Esophagus squamous epithelium (tissue), 5 donors: ENCODE results near the gene NPDC1. TPM values are rescaled to one million over a fixed set of nuclear protein-coding genes. Genes with fewer than 3 reads are reported as not detected.

Experiments used
- DNase-seq: peaks from one replicate; lab custom pipeline; 2025; lab: John Stamatoyannopoulos, UW
- H3K27ac ChIP-seq, 4 donors: fragments of 200-600 bp; sonication (generic); one replicate each; pipeline ENCODE4 v1.5.1; 2016 to 2019; ENCODE audit warnings: mild to moderate bottlenecking in 1 of 4
- H3K27me3 ChIP-seq, 4 donors: fragments of 200-600 bp; sonication (generic); 1 replicate in 3 of 4; 2 replicates in 1 of 4; pipeline versions ENCODE4 v1.5.1 to v1.6.0; 2017 to 2021; ENCODE audit warnings: antibody characterized with exemption in 1 of 4
- H3K36me3 ChIP-seq, 3 donors: fragments of 200-600 bp; sonication (generic); one replicate each; pipeline ENCODE4 v1.5.1; 2016 to 2019
- H3K4me1 ChIP-seq, 3 donors: fragments of 200-600 bp; sonication (generic); one replicate each; pipeline ENCODE4 v1.5.1; 2017 to 2019
- H3K4me3 ChIP-seq, 4 donors: fragments of 200-600 bp; sonication (generic); 1 replicate in 3 of 4; 2 replicates in 1 of 4; pipeline ENCODE4 v1.5.1; 2016 to 2019; ENCODE audit warnings: mild to moderate bottlenecking in 2 of 4, moderate library complexity in 1 of 4
- H3K9me3 ChIP-seq, 3 donors: fragments of 200-600 bp; sonication (generic); one replicate each; pipeline ENCODE4 v1.5.1; 2016 to 2019
- CTCF ChIP-seq, 6 experiments: fragments of 450-650 bp in 4 of 6; fragments of 200-600 bp in 2 of 6; sonication (generic) in 2 of 6; IDR thresholded peaks; one replicate each; pipeline ENCODE4 v1.5.1; 2016 to 2019; ENCODE audit warnings: antibody characterized with exemption in 6 of 6, mild to moderate bottlenecking in 4 of 6, moderate library complexity in 4 of 6
- POLR2A ChIP-seq, 4 donors: fragments of 450-650 bp; IDR thresholded peaks; one replicate each; pipeline ENCODE4 v1.6.1; 2017; ENCODE audit warnings: antibody characterized with exemption in 4 of 4, mild to moderate bottlenecking in 4 of 4, moderate library complexity in 3 of 4
- WGBS, 2 donors: methylation state at CpG; one replicate each; pipeline ENCODE4 v1.1.5; 2018; 5-methylcytosine and 5-hydroxymethylcytosine counted together
- intact Hi-C: fragments of 100-400 bp; cut with DNase I; formaldehyde crosslinking; loops from one replicate; pipeline ENCODE4 v1.15.0; 2022
- total RNA-seq, 4 donors: library from RNA; depleted of rRNA; stranded (reverse); fragments of >200 nt; gene quantifications; one replicate each; pipeline ENCODE4 v1.1.0, GENCODE V29; 2016
- donor health status: DM: yes; HTN: yes; CAD: no.

Gene NPDC1
- total RNA-seq, 4 donors from 2014 or later, result 11.9 to 45.2 (median 20.3) TPM

- H3K27me3 ChIP-seq, result no peaks in the 10 kb centered on the region
- peaks cover 0 to 86% (median 0%) of the 10 kb centered on the region in 3 donors for H3K36me3 ChIP-seq
- WGBS, 2 donors, result 83 to 89% methylated on average over 14 to 26 of the region's 39 CpGs
- peaks cover 0 to 7% (median 0%) of the 10 kb centered on the region in 3 donors for H3K4me1 ChIP-seq
- no peak overlapping the region for H3K27ac ChIP-seq
- H3K4me3 ChIP-seq, result no peak overlapping the region
- TF ChIP-seq CTCF (IDR thresholded peaks at IDR 0.05), result no peak
- TF ChIP-seq POLR2A (IDR thresholded peaks at IDR 0.05), result no peak
- intact Hi-C loops, result no loop called here
- no peak for DNase-seq
- H3K9me3 ChIP-seq, result no peaks in the 10 kb centered on the region
Observed at GRCh38 chr9:137011907-137012675, 33.9 kb downstream of the NPDC1 start.

GRCh38 chr9:137011156-137011555 lies 34.8 kb downstream of the NPDC1 start:
- intact Hi-C loops, result no loop called here
- H3K27ac ChIP-seq, result no peak overlapping the region
- H3K36me3 ChIP-seq, result peaks cover 0 to 77% (median 0%) of the 10 kb centered on the region in 3 donors
- no peak for DNase-seq
- H3K4me3 ChIP-seq, result no peak overlapping the region
- TF ChIP-seq POLR2A (IDR thresholded peaks at IDR 0.05) (no peak), CTCF (IDR thresholded peaks at IDR 0.05) (no peak)
- H3K27me3 ChIP-seq, result no peaks in the 10 kb centered on the region
- peaks cover 0 to 14% (median 0%) of the 10 kb centered on the region in 3 donors for H3K4me1 ChIP-seq
- H3K9me3 ChIP-seq, result no peaks in the 10 kb centered on the region
- 64 to 90% methylated on average over 9 to 17 of the region's 24 CpGs for WGBS, 2 donors

GRCh38 chr9:137009938-137010732 lies 35.8 kb downstream of the NPDC1 start:
- intact Hi-C loops, result no loop called here
- Histone ChIP-seq H3K4me3 (no peak overlapping the region), H3K27ac (no peak overlapping the region), H3K27me3 (no peaks in the 10 kb centered on the region), H3K4me1 (peaks cover 0 to 14% (median 0%) of the 10 kb centered on the region in 3 donors), H3K9me3 (no peaks in the 10 kb centered on the region), H3K36me3 (peaks cover 0 to 67% (median 0%) of the 10 kb centered on the region in 3 donors)
- no peak for DNase-seq
- WGBS, 2 donors, result 100% methylated on average over 1 to 3 of the region's 49 CpGs
- TF ChIP-seq CTCF (IDR thresholded peaks at IDR 0.05) (no peak), POLR2A (IDR thresholded peaks at IDR 0.05) (no peak)

GRCh38 chr9:137009217-137009616 lies 36.8 kb downstream of the NPDC1 start:
- Histone ChIP-seq H3K4me1 (peaks cover 0 to 14% (median 0%) of the 10 kb centered on the region in 3 donors), H3K27ac (no peak overlapping the region), H3K4me3 (no peak overlapping the region), H3K9me3 (no peaks in the 10 kb centered on the region), H3K27me3 (no peaks in the 10 kb centered on the region), H3K36me3 (peaks cover 0 to 57% (median 0%) of the 10 kb centered on the region in 3 donors)
- DNase-seq, result no peak
- intact Hi-C loops, result no loop called here
- WGBS, 2 donors, result 100% methylated on average over 2 of the region's 18 CpGs; no CpG with 5 or more reads in 1 of the 2 donors
- TF ChIP-seq CTCF (IDR thresholded peaks at IDR 0.05), result no peak
- no peak for TF ChIP-seq POLR2A (IDR thresholded peaks at IDR 0.05)

- H3K36me3 ChIP-seq, result peaks cover 0 to 48% (median 0%) of the 10 kb centered on the region in 3 donors
Observed at GRCh38 chr9:137008312-137008711, 37.7 kb downstream of the NPDC1 start.

More at GRCh38 chr9:137008312-137008711, 37.7 kb downstream of the NPDC1 start:
- DNase-seq, result no peak
- Histone ChIP-seq H3K9me3 (no peaks in the 10 kb centered on the region), H3K4me1 (peaks cover 0 to 14% (median 0%) of the 10 kb centered on the region in 3 donors), H3K27ac (no peak overlapping the region), H3K4me3 (no peak overlapping the region), H3K27me3 (no peaks in the 10 kb centered on the region)
- WGBS, 2 donors, result no CpG with 5 or more reads among the region's 22 CpGs
- intact Hi-C loops, result no loop called here
- no peak for TF ChIP-seq POLR2A (IDR thresholded peaks at IDR 0.05)
- no peak for TF ChIP-seq CTCF (IDR thresholded peaks at IDR 0.05)
